ENCODE data around the gene TBC1D16.

The TBC1D16 gene

DNA sequence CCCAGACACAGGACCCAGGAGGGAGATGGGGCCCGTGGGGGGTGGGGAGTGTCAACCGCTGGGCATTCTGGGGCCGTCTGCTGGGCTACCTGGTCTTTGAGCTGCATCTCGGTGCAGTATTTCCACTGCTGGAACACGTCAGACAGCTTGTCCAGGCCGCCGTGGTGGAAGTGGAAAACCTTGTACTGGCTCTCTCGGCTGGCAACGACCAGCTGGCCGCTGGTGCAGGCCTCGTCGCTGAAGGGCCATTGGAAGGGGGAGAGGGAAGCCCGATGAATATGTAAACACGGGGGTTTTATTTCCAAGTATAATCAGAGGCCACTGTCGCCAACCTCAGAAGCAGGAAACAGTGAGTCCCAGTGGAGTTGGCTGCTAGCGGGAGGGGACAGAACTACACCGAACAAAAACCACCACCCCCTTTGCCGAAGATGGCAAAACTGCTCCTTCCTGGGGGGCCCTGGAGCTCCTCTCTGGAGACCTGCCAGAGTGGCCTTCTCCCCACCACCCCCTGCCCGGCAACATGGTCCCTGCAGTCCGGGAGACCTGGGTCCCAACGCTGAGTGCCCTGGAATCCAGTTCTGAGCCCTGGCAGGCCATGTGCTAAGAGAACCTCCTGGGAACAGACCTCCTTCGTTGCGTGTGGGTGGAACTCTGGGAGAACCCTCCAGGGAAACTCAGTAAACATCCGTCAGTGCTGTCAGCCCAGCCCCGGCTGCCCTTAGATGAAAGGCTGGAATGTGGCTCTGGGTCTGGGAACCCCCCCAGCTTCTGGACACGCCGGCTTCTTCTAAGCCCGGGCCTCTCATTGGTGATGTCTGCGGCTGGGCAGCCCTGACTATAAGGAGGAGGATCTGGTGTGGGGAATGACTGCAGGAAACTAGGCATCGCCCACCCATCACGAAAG is 84.1 kb downstream of the TBC1D16 start:
- Histone ChIP-seq H3K4me3 (ENCODE audit: low read length, poor library complexity, severe bottlenecking) (no peak overlapping the region), H3K9ac (ENCODE audit: low read depth, low read length, poor library complexity, severe bottlenecking) (no peak overlapping the region)
- TF ChIP-seq EZH2phosphoT487 (IDR thresholded peaks at IDR 0.05; ENCODE audit: borderline replicate concordance), result no peak
- TF ChIP-seq, protein P1, sequence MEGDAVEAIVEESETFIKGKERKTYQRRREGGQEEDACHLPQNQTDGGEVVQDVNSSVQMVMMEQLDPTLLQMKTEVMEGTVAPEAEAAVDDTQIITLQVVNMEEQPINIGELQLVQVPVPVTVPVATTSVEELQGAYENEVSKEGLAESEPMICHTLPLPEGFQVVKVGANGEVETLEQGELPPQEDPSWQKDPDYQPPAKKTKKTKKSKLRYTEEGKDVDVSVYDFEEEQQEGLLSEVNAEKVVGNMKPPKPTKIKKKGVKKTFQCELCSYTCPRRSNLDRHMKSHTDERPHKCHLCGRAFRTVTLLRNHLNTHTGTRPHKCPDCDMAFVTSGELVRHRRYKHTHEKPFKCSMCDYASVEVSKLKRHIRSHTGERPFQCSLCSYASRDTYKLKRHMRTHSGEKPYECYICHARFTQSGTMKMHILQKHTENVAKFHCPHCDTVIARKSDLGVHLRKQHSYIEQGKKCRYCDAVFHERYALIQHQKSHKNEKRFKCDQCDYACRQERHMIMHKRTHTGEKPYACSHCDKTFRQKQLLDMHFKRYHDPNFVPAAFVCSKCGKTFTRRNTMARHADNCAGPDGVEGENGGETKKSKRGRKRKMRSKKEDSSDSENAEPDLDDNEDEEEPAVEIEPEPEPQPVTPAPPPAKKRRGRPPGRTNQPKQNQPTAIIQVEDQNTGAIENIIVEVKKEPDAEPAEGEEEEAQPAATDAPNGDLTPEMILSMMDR (conservative IDR thresholded peaks at IDR 0.05; ENCODE audit: low read length), result no peak

DNA sequence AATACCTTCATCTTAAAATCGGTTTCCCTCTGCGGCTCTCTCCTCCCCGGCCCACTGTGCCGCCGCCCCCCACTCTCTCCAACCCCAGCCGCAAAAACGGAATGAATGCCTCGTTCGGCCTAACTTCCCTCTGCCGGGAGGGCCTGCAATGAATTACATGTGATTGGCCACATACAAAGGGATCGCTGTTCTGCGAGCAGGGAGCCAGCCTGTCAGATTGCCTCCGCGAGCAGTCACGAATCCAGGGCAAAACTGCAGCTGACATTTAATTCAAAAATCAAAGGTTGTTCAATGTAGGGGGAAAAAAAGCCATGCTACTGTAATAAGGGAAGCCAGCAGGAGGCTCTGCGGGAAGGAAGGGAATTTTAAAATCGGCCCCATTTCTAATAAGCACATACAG is 84.9 kb downstream of the TBC1D16 start:
- Histone ChIP-seq H3K79me2 (ENCODE audit: insufficient read depth, low read length) (no peaks in the 10 kb centered on the region), H3K4me1 (ENCODE audit: insufficient read depth, low read length, poor library complexity, severe bottlenecking) (no peaks in the 10 kb centered on the region), H3K36me3 (ENCODE audit: insufficient read depth, low read length) (no peaks in the 10 kb centered on the region), H3K9me2 (replicated peaks; ENCODE audit: low read depth, low read length) (no peaks in the 10 kb centered on the region), H3K9me3 (ENCODE audit: insufficient read depth, low read depth, low read length) (no peaks in the 10 kb centered on the region), H3K9ac (ENCODE audit: low read depth, low read length, poor library complexity, severe bottlenecking) (no peak overlapping the region), H3K4me2 (ENCODE audit: low read depth, low read length, poor library complexity, severe bottlenecking) (no peak overlapping the region), H4K20me1 (ENCODE audit: insufficient read depth, low read length, poor library complexity, severe bottlenecking) (no peaks in the 10 kb centered on the region), H2AFZ (ENCODE audit: low read length) (no peak overlapping the region), H3K4me3 (ENCODE audit: low read length, poor library complexity, severe bottlenecking) (no peak overlapping the region), H3F3A (ENCODE audit: low read depth) (no peaks in the 10 kb centered on the region), H3K27me3 (ENCODE audit: insufficient read depth, low read length, poor library complexity, severe bottlenecking) (no peaks in the 10 kb centered on the region)
- TF ChIP-seq EZH2phosphoT487 (IDR thresholded peaks at IDR 0.05; ENCODE audit: borderline replicate concordance), result no peak
- TF ChIP-seq, protein P1 (conservative IDR thresholded peaks at IDR 0.05; ENCODE audit: low read length), result no peak

More for the DNA sequence above, 84.1 kb downstream of the TBC1D16 start:
- Histone ChIP-seq H3K4me1 (ENCODE audit: insufficient read depth, low read length, poor library complexity, severe bottlenecking) (no peaks in the 10 kb centered on the region), H4K20me1 (ENCODE audit: insufficient read depth, low read length, poor library complexity, severe bottlenecking) (no peaks in the 10 kb centered on the region), H3K9me3 (ENCODE audit: insufficient read depth, low read depth, low read length) (no peaks in the 10 kb centered on the region), H2AFZ (ENCODE audit: low read length) (no peak overlapping the region), H3K4me2 (ENCODE audit: low read depth, low read length, poor library complexity, severe bottlenecking) (no peak overlapping the region), H3F3A (ENCODE audit: low read depth) (no peaks in the 10 kb centered on the region), H3K9me2 (replicated peaks; ENCODE audit: low read depth, low read length) (no peaks in the 10 kb centered on the region), H3K27me3 (ENCODE audit: insufficient read depth, low read length, poor library complexity, severe bottlenecking) (no peaks in the 10 kb centered on the region), H3K36me3 (ENCODE audit: insufficient read depth, low read length) (no peaks in the 10 kb centered on the region), H3K79me2 (ENCODE audit: insufficient read depth, low read length) (no peaks in the 10 kb centered on the region)

DNA sequence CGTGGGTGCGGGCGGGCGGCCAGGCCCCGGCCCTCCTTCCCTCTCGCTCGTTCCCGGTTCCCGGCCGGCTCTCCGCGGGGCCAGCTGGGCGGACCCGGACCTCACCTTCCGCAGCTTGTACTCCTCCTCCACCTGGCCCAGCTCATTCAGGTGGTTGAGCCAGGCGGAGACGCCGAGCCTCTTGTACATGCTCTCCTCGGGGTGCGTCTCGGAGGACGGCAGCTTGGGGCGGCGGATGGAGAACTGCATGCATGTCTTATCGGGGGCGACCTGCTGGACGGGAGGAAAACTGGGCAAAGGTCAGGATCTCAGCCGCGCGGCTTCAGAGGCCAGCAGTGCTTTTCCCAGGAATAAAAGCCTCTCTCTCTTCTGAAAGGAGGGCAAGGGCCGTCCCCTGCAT is 85.4 kb downstream of the TBC1D16 start:
- H4K20me1 ChIP-seq (ENCODE audit: insufficient read depth, low read length, poor library complexity, severe bottlenecking), result no peaks in the 10 kb centered on the region
- H3K9me3 ChIP-seq (ENCODE audit: insufficient read depth, low read depth, low read length), result no peaks in the 10 kb centered on the region
- TF ChIP-seq EZH2phosphoT487 (IDR thresholded peaks at IDR 0.05; ENCODE audit: borderline replicate concordance), result no peak
- TF ChIP-seq, protein P1 (conservative IDR thresholded peaks at IDR 0.05; ENCODE audit: low read length), result no peak
- no peaks in the 10 kb centered on the region for H3K27me3 ChIP-seq (ENCODE audit: insufficient read depth, low read length, poor library complexity, severe bottlenecking)
- no peaks in the 10 kb centered on the region for H3K9me2 ChIP-seq (replicated peaks; ENCODE audit: low read depth, low read length)
- no peak overlapping the region for H2AFZ ChIP-seq (ENCODE audit: low read length)
- H3K9ac ChIP-seq (ENCODE audit: low read depth, low read length, poor library complexity, severe bottlenecking), result no peak overlapping the region
- no peak overlapping the region for H3K4me2 ChIP-seq (ENCODE audit: low read depth, low read length, poor library complexity, severe bottlenecking)
- no peaks in the 10 kb centered on the region for H3K79me2 ChIP-seq (ENCODE audit: insufficient read depth, low read length)
- no peaks in the 10 kb centered on the region for H3K4me1 ChIP-seq (ENCODE audit: insufficient read depth, low read length, poor library complexity, severe bottlenecking)
- H3F3A ChIP-seq (ENCODE audit: low read depth), result no peaks in the 10 kb centered on the region
- H3K4me3 ChIP-seq (ENCODE audit: low read length, poor library complexity, severe bottlenecking), result no peak overlapping the region
- H3K36me3 ChIP-seq (ENCODE audit: insufficient read depth, low read length), result no peaks in the 10 kb centered on the region

Measured in Loucy (cell line).